ENCODE data around the gene ANAPC10. TPM values are rescaled to one million over a fixed set of nuclear protein-coding genes. Genes with fewer than 3 reads are reported as not detected.
"Not testable (repeated sequence)": the region's sequence is repeated elsewhere in the genome, so short reads cannot be mapped to it uniquely, and the experiment has no call there.

Gene ANAPC10, protein sequence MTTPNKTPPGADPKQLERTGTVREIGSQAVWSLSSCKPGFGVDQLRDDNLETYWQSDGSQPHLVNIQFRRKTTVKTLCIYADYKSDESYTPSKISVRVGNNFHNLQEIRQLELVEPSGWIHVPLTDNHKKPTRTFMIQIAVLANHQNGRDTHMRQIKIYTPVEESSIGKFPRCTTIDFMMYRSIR
- 10 to 100 TPM; 15.2 to 42.2 (median 21.0) TPM for total RNA-seq
- polyA plus RNA-seq = 10 to 100 TPM; 12.0 to 18.3 (median 16.4) TPM
- long read RNA-seq, donor 1, transcript ANAPC10-209 (5 exons, 1,025 nt) = major isoform, 10 of 14 reads
- long read RNA-seq, donor 1, partial matches to known transcripts = 0 of 14 reads
- long read RNA-seq, donor 1, other reads (novel, unspliced or antisense) = 0 of 14 reads
- long read RNA-seq, donor 2, transcript ANAPC10-209 (5 exons, 1,025 nt) = major isoform, 7 of 10 reads
- long read RNA-seq, donor 2, partial matches to known transcripts = 0 of 10 reads
- long read RNA-seq, donor 2, other reads (novel, unspliced or antisense) = 0 of 10 reads

DNA sequence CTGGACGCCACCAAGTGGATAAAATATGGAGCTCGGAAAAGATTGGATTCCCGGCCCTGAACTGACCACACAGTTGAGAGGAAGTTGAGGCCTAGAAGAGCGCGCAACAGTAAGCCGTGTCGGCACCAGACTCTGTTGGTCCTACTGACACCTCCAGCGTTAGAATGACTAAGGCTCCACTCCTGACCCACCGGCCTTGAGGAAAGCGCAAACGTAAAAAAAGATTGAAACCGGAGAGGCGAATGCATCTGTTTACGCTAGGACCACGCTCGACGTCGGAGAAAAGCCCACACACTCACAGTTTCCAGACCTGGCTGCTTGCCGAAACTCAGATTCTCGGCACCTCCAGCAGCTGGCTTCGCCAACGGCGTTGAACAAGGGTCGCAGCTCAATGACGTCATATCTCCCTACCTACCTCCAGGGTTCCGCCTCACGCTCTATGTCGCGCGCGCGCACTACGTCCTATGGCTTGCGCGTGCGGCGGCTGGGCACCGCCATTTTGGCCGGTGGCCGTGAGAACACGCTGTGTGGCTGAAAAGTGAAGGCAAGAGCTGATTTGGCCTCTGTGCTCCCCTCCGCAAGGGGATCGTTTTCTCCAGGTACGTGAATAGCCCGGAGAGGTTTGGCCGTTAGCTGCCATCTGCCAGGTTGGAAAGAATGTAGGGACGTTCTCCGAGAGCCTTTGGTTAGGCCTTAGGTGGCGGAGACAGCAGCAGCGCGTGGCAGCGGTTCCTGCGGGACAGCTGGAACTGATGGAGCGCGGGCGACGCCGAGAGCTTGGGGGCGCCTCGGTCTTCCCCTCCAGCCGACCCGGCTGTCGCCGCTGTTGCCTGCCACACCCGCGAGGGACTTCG lies at the start of gene ANAPC10, which contains the start of gene ABCE1:
TSS of gene ANAPC10 (minus strand) at position 376 of the 854 bp plus-strand sequence. CDS start 2,097 bp downstream, outside the sequence.
TSS of gene ABCE1 (plus strand) at position 491 of the 854 bp plus-strand sequence. CDS start 6,102 bp downstream, outside the sequence.
- intact Hi-C loops (cut with DNase I; ENCODE audit: low total_unique reads) = no loop called here
- 0 to 1% (median 0%) methylated on average over 54 to 67 of the region's 67 CpGs for WGBS, 5 donors
- H3K4me1 ChIP-seq = peaks cover 17 to 78% (median 63%) of the 10 kb centered on the region in 6 donors

DNA sequence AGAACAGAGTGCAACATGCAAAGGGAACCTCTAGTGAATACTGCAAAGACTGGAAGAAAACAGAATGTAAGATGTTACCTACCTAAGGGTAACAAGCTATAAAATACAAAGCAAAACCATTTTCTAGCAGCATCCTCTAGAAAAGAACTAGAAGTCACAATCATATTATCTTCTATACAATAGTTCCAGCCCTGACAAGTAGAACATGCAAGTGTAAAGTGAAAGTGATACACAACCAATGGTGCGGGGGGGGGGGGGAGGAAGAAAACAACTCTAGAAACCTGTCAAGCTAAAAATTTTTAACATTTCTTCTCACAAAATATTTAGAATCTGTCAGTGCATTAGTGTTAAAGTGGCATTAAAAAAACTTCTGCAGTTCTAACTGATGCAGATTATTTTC lies 38.2 kb upstream of the ANAPC10 start:
- peak overlapping the region in 1 of 8 donors; percentile 22 for H3K27ac ChIP-seq
- H3K27me3 ChIP-seq (replicated peaks in 1 of 7); intact Hi-C loops (cut with DNase I; ENCODE audit: low total_unique reads); H3K4me3 ChIP-seq; DNase-seq; H3K9me3 ChIP-seq: not testable (repeated sequence)
- 33 to 50% (median 43%) methylated on average over 1 of the region's 1 CpG; no CpG with 5 or more reads in 2 of the 5 donors for WGBS, 5 donors
- peaks cover 3 to 63% (median 37%) of the 10 kb centered on the region in 6 donors for H3K36me3 ChIP-seq
- H3K4me1 ChIP-seq = peaks cover 5 to 37% (median 16%) of the 10 kb centered on the region in 6 donors

More for the DNA sequence above, at the start of gene ANAPC10, which contains the start of gene ABCE1:
- DNase-seq = peak; percentile 97
- Histone ChIP-seq H3K27ac (peak within 1 kb of the TSS; percentile 79 to 92 (median 88)), H3K36me3 (peaks cover 0 to 29% (median 17%) of the 10 kb centered on the region in 6 donors), H3K9me3 (peaks cover 0 to 16% (median 11%) of the 10 kb centered on the region in 8 donors), H3K27me3 (replicated peaks in 1 of 7) (no peaks in the 10 kb centered on the region), H3K4me3 (peak within 1 kb of the TSS; percentile 49 to 96 (median 74))
- TF ChIP-seq CTCF (IDR thresholded peaks at IDR 0.05 in 8 of 11, conservative IDR thresholded peaks at IDR 0.05 in 3 of 11) (peak in 3 of 11 experiments; percentile 23 to 37 (median 27)), POLR2A (IDR thresholded peaks at IDR 0.05) (peak in 2 of 3 donors; percentile 31 to 38), POLR2AphosphoS5 (IDR thresholded peaks at IDR 0.05) (peak; percentile 96 to 98 (median 97))

DNA sequence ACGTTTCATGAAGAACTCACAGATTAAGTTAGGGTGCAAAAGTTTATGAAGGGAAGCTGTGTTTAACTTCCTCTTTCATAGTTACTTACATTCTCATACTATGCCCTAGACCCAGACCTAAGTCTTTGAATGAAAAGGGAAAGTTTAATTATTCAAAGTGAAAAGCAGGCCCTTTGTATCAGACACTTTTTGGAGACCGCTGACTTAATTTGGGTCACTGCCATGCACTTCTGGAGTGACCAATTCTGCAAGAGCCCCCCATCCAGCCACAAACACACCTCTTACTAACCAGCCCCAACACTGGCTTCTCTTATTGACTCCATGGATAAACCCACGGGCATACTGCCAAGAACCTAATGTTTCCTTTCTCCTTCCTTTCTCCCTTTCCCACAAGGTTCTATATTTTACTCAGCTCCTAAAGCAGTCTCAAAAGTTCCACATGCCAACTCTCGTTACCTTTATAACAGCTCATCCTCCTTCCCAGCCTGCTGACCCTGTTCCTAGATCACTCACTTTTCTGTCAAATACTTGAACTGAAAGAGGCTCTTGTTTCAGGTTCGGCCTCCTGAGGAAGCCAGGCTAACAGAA lies 34.6 kb upstream of the ANAPC10 start:
- peak overlapping the region in 4 of 8 donors; percentile 29 to 50 (median 44) for H3K27ac ChIP-seq
- TF ChIP-seq POLR2A (IDR thresholded peaks at IDR 0.05) = no peak
- no peak for TF ChIP-seq CTCF (IDR thresholded peaks at IDR 0.05 in 8 of 11, conservative IDR thresholded peaks at IDR 0.05 in 3 of 11)
- TF ChIP-seq POLR2AphosphoS5 (IDR thresholded peaks at IDR 0.05) = no peak

DNA sequence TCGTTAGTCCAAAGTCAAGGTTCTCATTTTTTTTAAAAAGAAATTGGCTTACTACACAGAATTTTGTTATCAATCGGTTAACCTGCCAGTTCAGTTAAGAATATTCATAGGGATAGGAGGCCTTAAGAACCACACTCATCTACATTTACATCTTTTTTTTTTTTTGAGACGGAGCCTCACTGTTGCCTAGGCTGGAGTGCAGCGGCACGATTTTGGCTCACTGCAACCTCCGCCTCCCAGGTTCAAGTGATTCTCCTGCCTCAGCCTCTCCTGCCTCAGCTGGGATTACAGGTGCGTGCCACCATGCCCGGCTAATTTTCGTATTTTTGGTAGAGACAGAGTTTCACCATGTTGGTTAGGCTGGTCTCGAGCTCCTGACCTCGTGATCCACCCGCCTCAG lies 33.9 kb upstream of the ANAPC10 start:
- intact Hi-C loops (cut with DNase I; ENCODE audit: low total_unique reads) = no loop called here
- peaks cover 0 to 57% (median 15%) of the 10 kb centered on the region in 6 donors for H3K36me3 ChIP-seq
- peaks cover 5 to 37% (median 16%) of the 10 kb centered on the region in 6 donors for H3K4me1 ChIP-seq
- H3K27me3 ChIP-seq (replicated peaks in 1 of 7) = no peaks in the 10 kb centered on the region
- no peak for TF ChIP-seq CTCF (IDR thresholded peaks at IDR 0.05 in 8 of 11, conservative IDR thresholded peaks at IDR 0.05 in 3 of 11)
- no peak for TF ChIP-seq POLR2A (IDR thresholded peaks at IDR 0.05)
- peak in 1 of 3 donors; percentile 21 for TF ChIP-seq POLR2AphosphoS5 (IDR thresholded peaks at IDR 0.05)
- 85 to 92% (median 89%) methylated on average over 12 of the region's 12 CpGs for WGBS, 5 donors
- peak overlapping the region in 2 of 8 donors; percentile 39 to 50 for H3K27ac ChIP-seq
- H3K9me3 ChIP-seq = no peaks in the 10 kb centered on the region
- DNase-seq = no peak
- H3K4me3 ChIP-seq = no peak overlapping the region

More for the DNA sequence above, 34.6 kb upstream of the ANAPC10 start:
- Histone ChIP-seq H3K27me3 (replicated peaks in 1 of 7) (no peaks in the 10 kb centered on the region), H3K9me3 (no peaks in the 10 kb centered on the region), H3K36me3 (peaks cover 0 to 57% (median 12%) of the 10 kb centered on the region in 6 donors), H3K4me1 (peaks cover 5 to 37% (median 16%) of the 10 kb centered on the region in 6 donors), H3K4me3 (no peak overlapping the region)
- WGBS, 5 donors = 27 to 49% (median 29%) methylated on average over 5 of the region's 5 CpGs
- DNase-seq = no peak
- intact Hi-C loops (cut with DNase I; ENCODE audit: low total_unique reads) = no loop called here
